NOMO-1 treated with DMSO at 0.1 percent for 48 hours (cell line): ENCODE measurements around the gene DNASE1L2.

Experiments
- DNase-seq: peaks from one replicate; lab custom pipeline; 2025; ENCODE audit not compliant: unreplicated experiment; lab: John Stamatoyannopoulos, UW

The DNASE1L2 gene

DNA sequence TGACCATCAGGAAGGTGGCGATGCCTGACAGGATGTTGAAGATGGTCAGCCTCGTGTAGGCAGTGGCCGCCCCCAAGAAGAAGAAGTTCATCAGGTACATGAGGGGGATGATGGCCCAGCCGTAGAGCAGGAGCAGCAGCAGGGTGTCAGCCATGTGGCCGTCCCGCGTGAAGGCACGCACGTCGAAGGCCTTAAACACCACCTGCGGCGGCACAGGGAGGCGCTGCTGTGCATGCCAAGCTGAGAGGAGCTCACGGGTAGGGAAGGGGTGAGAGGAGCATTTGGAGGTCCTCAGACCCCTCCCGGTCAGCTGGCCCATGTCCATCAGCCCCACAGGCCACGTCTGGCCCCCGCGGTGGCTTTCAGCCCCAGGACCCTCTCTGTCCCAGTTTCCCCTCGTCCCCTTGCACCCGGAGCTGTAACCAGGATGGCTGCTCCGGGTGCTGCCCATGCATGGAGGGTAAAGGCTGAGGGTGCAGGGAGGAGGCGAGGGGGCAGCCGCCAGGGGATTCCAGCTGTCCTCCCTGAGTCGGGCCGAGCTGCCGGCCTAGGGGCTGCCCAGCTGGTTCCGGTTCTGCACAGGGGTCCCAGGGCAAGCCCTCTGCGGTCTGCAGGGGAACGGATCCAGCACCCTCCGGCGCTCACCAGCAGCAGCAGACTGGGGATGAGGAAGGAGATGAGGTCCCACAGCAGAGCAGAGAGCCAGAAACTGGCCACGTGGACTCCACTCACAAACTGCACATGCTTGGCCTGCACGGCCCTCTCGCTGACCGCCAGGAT lies 48.7 kb downstream of the DNASE1L2 start:
- no peak for DNase-seq

- DNase-seq = no peak
These were observed 49.5 kb downstream of the DNASE1L2 start for GRCh38 chr16:2285731-2286191.

- no peak for DNase-seq
These were observed 50.3 kb downstream of the DNASE1L2 start for GRCh38 chr16:2286550-2286949.

- no peak for DNase-seq
These were observed 51.8 kb downstream of the DNASE1L2 start for GRCh38 chr16:2287916-2288547.
